ENCODE data around the gene XRRA1.
A peak's percentile ranks its signal among the peaks of the same experiment; 100 is the strongest.

XRRA1 gene

DNA sequence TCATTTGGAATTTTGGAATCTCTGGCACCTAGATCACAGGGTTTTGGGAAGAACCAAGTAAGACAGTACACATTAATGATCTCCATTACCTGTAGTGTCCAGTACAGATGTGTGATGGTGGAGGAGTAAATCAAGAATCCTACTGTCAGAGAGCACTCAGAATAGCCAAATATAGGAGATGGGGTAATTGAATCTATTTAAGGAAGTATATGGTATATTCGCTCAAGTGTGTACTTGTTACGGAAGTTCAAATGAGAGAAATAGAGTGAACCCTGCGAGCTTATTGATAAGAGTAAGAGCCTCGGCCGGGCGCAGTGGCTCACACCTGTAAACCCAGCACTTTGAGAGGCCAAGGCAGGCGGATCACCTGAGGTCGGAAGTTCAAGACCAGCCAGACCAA is 2.3 kb upstream of the XRRA1 start:
- TF ChIP-seq, protein P1, sequence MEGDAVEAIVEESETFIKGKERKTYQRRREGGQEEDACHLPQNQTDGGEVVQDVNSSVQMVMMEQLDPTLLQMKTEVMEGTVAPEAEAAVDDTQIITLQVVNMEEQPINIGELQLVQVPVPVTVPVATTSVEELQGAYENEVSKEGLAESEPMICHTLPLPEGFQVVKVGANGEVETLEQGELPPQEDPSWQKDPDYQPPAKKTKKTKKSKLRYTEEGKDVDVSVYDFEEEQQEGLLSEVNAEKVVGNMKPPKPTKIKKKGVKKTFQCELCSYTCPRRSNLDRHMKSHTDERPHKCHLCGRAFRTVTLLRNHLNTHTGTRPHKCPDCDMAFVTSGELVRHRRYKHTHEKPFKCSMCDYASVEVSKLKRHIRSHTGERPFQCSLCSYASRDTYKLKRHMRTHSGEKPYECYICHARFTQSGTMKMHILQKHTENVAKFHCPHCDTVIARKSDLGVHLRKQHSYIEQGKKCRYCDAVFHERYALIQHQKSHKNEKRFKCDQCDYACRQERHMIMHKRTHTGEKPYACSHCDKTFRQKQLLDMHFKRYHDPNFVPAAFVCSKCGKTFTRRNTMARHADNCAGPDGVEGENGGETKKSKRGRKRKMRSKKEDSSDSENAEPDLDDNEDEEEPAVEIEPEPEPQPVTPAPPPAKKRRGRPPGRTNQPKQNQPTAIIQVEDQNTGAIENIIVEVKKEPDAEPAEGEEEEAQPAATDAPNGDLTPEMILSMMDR (IDR thresholded peaks at IDR 0.05), result no peak
- no peak for TF ChIP-seq ZFX (IDR thresholded peaks at IDR 0.05; ENCODE audit: borderline replicate concordance)
- H3K27ac ChIP-seq, result no peak overlapping the region

DNA sequence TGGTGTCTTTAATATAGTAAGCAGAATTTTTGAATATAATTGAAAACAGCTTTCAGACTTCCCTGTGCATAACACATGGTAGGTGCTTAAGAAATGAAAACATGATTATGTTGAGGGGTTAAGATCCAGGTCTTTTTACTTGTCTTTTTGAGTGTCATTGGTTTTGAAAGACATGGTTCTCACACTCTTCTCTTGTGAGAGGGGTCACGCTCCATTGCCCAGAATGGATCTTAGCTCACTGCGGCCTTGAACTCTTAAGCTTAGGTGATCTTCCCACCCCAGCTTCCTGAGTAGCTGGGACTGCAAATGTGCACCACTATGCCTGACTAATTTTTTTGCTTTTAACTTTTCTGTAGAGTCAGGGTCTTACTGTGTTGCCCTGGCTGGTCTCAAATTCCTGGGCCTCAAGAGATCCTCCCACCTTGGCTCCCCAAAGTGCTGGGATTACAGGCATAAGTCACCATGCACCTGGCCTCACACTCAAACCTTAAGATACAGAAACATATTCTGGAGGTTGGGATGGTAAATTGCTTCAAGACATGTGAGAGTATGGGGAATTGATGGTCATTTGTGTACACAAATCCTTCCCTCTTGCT is 1.6 kb upstream of the XRRA1 start:
- TF ChIP-seq, protein P1 (IDR thresholded peaks at IDR 0.05), result no peak
- TF ChIP-seq ZFX (IDR thresholded peaks at IDR 0.05; ENCODE audit: borderline replicate concordance), result no peak
- 0 out of 2 replicates have a peak overlapping the region, but pooled peaks have one; percentile 66 for H3K27ac ChIP-seq

DNA sequence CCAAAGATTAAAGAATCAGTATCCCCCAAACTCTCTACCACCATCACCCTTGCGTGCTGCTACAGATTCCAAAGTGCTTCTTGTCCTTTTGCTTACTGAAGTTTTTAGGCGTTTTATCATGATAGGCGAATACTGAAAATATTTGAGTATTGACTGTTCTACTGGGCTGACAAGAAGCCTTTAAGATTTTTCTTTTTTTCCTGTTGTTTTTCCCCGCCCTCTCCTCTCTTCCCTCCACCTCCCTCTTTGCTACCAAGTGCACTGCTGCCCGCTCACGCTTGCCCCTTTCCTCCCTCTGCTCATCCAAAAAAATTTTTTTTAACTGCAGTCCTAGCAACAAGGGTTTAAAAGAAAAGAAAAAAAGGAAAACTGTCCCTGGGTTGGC is 854 bp upstream of the XRRA1 start:
- TF ChIP-seq ZFX (IDR thresholded peaks at IDR 0.05; ENCODE audit: borderline replicate concordance), result no peak
- TF ChIP-seq, protein P1 (IDR thresholded peaks at IDR 0.05), result no peak
- peak overlapping the region; percentile 66 for H3K27ac ChIP-seq

DNA sequence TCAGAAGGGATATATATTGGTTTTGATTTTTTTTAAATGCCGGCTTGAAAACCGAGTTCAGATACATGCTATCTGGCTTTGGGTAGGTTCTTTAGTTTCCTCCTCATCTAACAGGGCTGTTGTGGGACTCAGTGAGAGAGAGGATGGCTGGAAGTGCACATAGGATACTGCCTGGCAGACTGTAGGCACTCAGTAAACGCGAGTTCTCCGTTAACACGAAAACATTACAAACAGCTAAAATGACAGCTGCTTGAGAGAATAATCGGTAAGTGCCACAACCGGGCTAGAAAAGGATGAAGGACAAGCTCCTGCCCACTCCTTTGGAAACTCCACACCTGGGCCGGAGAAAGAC is 369 bp downstream of the XRRA1 start:
- H3K27ac ChIP-seq, result peak overlapping the region; percentile 66
- TF ChIP-seq ZFX (IDR thresholded peaks at IDR 0.05; ENCODE audit: borderline replicate concordance), result no peak
- TF ChIP-seq, protein P1 (IDR thresholded peaks at IDR 0.05), result no peak

DNA sequence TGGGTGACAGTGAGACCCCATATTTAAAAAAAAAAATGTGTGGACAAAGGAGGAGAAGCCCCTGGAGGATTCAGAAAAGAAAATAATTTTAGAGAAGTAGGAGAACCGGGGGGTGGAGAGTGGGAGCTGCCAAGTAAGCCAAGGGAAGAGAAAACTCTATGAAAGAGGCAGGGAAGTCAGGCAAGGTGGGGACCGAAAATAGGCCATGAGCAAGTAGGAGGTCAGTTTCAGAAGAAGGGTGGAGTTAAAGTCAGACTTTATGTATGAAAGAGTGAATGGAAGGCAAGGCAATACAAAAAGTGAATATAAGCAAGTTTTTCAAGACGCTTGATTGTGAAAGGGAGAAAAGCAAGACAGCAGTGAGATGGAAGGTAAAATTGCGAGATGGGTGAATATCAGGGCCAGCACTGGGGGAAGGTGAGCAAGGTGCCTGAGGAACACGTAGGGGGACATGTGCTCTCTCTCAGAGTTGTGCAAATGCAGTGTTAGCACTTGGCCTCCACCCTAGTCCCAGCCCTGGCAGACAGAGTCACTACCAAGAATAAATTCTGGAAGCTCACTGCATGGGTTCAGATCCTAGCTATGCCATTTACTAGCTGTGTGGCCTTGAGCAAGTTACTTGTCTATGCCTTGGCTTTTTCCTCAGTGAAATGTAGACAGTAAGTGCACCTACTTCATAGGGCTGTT is 6.7 kb downstream of the XRRA1 start:
- TF ChIP-seq, protein P1 (IDR thresholded peaks at IDR 0.05), result no peak
- no peak for TF ChIP-seq ZFX (IDR thresholded peaks at IDR 0.05; ENCODE audit: borderline replicate concordance)
- no peak overlapping the region for H3K27ac ChIP-seq

DNA sequence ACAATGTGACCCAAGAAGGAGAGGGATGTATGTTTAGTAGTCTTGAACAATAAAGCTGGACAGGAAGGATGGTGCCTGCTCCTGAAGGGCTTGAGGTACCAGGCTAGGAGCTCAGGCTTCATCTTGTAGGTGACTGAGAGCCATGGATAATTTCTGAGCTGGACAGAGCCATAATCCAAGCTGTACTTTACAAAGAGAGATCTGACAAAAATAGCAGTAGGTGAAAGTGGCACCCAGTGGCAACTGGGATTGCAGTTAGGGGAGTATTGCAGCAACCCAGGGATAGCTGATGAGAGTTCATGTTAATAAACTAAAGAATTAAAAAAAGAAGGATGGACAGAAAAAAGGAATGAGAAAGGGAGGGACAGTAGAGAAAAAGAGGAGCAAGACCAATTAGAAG is 7.4 kb downstream of the XRRA1 start:
- TF ChIP-seq, protein P1 (IDR thresholded peaks at IDR 0.05), result no peak
- TF ChIP-seq ZFX (IDR thresholded peaks at IDR 0.05; ENCODE audit: borderline replicate concordance), result no peak
- no peak overlapping the region for H3K27ac ChIP-seq

DNA sequence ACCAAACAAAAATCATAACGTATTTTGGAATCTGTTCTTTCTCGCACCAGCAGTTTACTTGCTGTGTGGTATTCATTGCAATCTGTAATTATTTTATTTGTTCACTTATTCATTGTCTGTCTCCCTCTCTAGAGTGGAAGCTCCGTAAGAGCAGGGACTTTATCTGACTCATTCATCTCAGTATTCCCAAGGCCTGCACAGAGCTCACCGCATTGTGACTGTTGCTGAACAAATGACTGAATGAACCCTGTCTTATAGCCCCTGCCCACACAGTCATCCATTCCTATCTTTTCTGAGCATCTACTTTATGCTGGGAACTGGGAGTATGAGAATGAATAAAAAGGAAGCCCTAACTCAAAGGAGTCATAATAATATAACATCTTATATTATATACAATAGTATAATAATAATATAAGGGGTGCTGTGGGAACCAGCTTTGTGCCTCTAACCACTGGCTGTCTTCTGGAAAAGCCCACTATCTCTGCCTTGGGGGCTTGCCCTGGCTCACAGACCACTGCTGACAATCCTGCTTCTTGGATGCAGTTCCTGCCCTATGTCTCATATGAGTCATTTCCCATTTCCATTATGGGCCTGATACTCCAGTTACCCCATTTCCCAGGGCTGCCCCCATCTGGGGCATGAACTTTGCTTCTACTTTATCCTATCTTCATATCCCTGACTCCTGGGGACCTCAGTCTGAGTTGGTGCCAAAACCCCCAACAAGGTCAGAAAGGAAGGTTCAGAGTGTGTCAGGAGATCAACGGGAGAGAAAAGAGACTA is 11.0 kb downstream of the XRRA1 start:
- TF ChIP-seq ZFX (IDR thresholded peaks at IDR 0.05; ENCODE audit: borderline replicate concordance), result no peak
- TF ChIP-seq, protein P1 (IDR thresholded peaks at IDR 0.05), result no peak
- H3K27ac ChIP-seq, result no peak overlapping the region

Measured in 22Rv1 (cell line).